Measurements from ENCODE around the gene VPS8.

The VPS8 gene

GRCh38 chr3:184910664-184911063 is 98.7 kb downstream of the VPS8 start:
- TF ChIP-seq PPARA (CRISPR knock-in tag; IDR thresholded peaks at IDR 0.05; ENCODE audit: borderline replicate concordance), result no peak
- no peak for TF ChIP-seq ZNF70 (CRISPR knock-in tag; IDR thresholded peaks at IDR 0.05)
- TF ChIP-seq POU6F1 (CRISPR knock-in tag; IDR thresholded peaks at IDR 0.05; ENCODE audit: borderline replicate concordance, low read depth), result no peak
- TF ChIP-seq BACH2 (CRISPR knock-in tag; IDR thresholded peaks at IDR 0.05; ENCODE audit: borderline replicate concordance), result no peak
- no peak for TF ChIP-seq ZFP30 (CRISPR knock-in tag; IDR thresholded peaks at IDR 0.05)
- TF ChIP-seq ZNF565 (CRISPR knock-in tag; conservative IDR thresholded peaks at IDR 0.05; ENCODE audit: low read depth), result no peak
- no peak for TF ChIP-seq ZNF8 (CRISPR knock-in tag; IDR thresholded peaks at IDR 0.05)
- TF ChIP-seq, protein P1, sequence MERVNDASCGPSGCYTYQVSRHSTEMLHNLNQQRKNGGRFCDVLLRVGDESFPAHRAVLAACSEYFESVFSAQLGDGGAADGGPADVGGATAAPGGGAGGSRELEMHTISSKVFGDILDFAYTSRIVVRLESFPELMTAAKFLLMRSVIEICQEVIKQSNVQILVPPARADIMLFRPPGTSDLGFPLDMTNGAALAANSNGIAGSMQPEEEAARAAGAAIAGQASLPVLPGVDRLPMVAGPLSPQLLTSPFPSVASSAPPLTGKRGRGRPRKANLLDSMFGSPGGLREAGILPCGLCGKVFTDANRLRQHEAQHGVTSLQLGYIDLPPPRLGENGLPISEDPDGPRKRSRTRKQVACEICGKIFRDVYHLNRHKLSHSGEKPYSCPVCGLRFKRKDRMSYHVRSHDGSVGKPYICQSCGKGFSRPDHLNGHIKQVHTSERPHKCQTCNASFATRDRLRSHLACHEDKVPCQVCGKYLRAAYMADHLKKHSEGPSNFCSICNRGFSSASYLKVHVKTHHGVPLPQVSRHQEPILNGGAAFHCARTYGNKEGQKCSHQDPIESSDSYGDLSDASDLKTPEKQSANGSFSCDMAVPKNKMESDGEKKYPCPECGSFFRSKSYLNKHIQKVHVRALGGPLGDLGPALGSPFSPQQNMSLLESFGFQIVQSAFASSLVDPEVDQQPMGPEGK (CRISPR knock-in tag; IDR thresholded peaks at IDR 0.05; ENCODE audit: borderline replicate concordance), result no peak
- no peak for TF ChIP-seq SNAI2 (CRISPR knock-in tag; IDR thresholded peaks at IDR 0.05)
- no peak for TF ChIP-seq TOX (CRISPR knock-in tag; IDR thresholded peaks at IDR 0.05; ENCODE audit: borderline replicate concordance)
- no peak for TF ChIP-seq TSHZ2 (CRISPR knock-in tag; IDR thresholded peaks at IDR 0.05)
- no peak for TF ChIP-seq ZFP3 (CRISPR knock-in tag; IDR thresholded peaks at IDR 0.05)
- TF ChIP-seq ISL1 (CRISPR knock-in tag; IDR thresholded peaks at IDR 0.05), result no peak
- no peak for TF ChIP-seq CSRNP3 (CRISPR knock-in tag; IDR thresholded peaks at IDR 0.05)
- TF ChIP-seq CSDC2 (CRISPR knock-in tag; IDR thresholded peaks at IDR 0.05), result no peak
- no peak for TF ChIP-seq RARB (CRISPR knock-in tag; IDR thresholded peaks at IDR 0.05)
- no peak for TF ChIP-seq TCF4 (CRISPR knock-in tag; IDR thresholded peaks at IDR 0.05; ENCODE audit: borderline replicate concordance)
- ATAC-seq, result no peak

DNA sequence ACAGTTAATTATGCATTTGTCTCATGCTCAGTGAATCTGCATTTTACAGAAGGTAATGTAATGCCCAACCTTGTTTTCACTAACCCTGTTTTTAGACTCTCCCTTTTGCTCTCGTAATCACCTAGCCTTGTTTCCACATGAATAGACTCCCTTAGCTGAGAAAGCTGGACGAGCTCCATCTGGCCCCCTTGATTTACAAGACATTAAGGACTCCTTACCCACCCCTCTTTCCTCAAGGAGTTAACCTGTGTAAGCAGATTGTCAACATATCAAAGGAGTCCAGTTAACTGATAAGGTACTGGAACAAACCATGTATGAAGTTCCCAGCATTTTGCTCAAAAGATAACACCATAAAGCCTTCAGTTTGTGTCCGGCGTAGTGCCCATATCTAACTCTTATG is 99.6 kb downstream of the VPS8 start:
- no peak for ATAC-seq
- TF ChIP-seq RARB (CRISPR knock-in tag; IDR thresholded peaks at IDR 0.05), result no peak
- TF ChIP-seq ZFP3 (CRISPR knock-in tag; IDR thresholded peaks at IDR 0.05), result no peak
- no peak for TF ChIP-seq ZFP30 (CRISPR knock-in tag; IDR thresholded peaks at IDR 0.05)
- no peak for TF ChIP-seq OSR1 (CRISPR knock-in tag; IDR thresholded peaks at IDR 0.05)
- no peak for TF ChIP-seq ZNF70 (CRISPR knock-in tag; IDR thresholded peaks at IDR 0.05)
- no peak for TF ChIP-seq SNAI2 (CRISPR knock-in tag; IDR thresholded peaks at IDR 0.05)
- no peak for TF ChIP-seq TSHZ2 (CRISPR knock-in tag; IDR thresholded peaks at IDR 0.05)
- TF ChIP-seq ZNF8 (CRISPR knock-in tag; IDR thresholded peaks at IDR 0.05), result no peak
- TF ChIP-seq GLIS3 (CRISPR knock-in tag; IDR thresholded peaks at IDR 0.05), result no peak
- TF ChIP-seq BACH2 (CRISPR knock-in tag; IDR thresholded peaks at IDR 0.05; ENCODE audit: borderline replicate concordance), result no peak
- no peak for TF ChIP-seq POU6F1 (CRISPR knock-in tag; IDR thresholded peaks at IDR 0.05; ENCODE audit: borderline replicate concordance, low read depth)
